T-helper 1 cell treated with Interleukin-12 subunit alpha and Interleukin-12 subunit beta and Interleukin-4 antibody, amounts not matched to agents 30 μg/mL and 1 μg/mL, for 36 hours (primary cell): ENCODE results near the gene CKAP2.
"Not testable (repeated sequence)": the region's sequence is repeated elsewhere in the genome, so short reads cannot be mapped to it uniquely, and the experiment has no call there.

ENCODE experiments used
- H3K27ac Mint-ChIP-seq: one replicate; pipeline ENCODE4 v1.8.0; 2021; ENCODE audit warnings: mild to moderate bottlenecking, mixed read lengths
- H3K27me3 Mint-ChIP-seq: one replicate; pipeline ENCODE4 v1.8.0; 2021; ENCODE audit warnings: low read depth, mixed read lengths
- H3K36me3 Mint-ChIP-seq: one replicate; pipeline ENCODE4 v1.8.0; 2021; ENCODE audit warnings: low read depth, mixed read lengths
- H3K4me1 Mint-ChIP-seq: one replicate; pipeline ENCODE4 v1.8.0; 2021; ENCODE audit warnings: low read depth, mixed read lengths
- H3K4me3 Mint-ChIP-seq: one replicate; pipeline ENCODE4 v1.8.0; 2021; ENCODE audit warnings: mild to moderate bottlenecking, moderate library complexity, mixed read lengths
- H3K9me3 Mint-ChIP-seq: one replicate; pipeline ENCODE4 v1.8.0; 2021; ENCODE audit warnings: mixed read lengths

The CKAP2 gene, protein sequence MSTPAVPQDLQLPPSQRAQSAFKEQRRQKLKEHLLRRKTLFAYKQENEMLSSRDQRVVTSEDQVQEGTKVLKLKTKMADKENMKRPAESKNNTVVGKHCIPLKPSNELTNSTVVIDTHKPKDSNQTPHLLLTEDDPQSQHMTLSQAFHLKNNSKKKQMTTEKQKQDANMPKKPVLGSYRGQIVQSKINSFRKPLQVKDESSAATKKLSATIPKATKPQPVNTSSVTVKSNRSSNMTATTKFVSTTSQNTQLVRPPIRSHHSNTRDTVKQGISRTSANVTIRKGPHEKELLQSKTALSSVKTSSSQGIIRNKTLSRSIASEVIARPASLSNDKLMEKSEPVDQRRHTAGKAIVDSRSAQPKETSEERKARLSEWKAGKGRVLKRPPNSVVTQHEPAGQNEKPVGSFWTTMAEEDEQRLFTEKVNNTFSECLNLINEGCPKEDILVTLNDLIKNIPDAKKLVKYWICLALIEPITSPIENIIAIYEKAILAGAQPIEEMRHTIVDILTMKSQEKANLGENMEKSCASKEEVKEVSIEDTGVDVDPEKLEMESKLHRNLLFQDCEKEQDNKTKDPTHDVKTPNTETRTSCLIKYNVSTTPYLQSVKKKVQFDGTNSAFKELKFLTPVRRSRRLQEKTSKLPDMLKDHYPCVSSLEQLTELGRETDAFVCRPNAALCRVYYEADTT

DNA sequence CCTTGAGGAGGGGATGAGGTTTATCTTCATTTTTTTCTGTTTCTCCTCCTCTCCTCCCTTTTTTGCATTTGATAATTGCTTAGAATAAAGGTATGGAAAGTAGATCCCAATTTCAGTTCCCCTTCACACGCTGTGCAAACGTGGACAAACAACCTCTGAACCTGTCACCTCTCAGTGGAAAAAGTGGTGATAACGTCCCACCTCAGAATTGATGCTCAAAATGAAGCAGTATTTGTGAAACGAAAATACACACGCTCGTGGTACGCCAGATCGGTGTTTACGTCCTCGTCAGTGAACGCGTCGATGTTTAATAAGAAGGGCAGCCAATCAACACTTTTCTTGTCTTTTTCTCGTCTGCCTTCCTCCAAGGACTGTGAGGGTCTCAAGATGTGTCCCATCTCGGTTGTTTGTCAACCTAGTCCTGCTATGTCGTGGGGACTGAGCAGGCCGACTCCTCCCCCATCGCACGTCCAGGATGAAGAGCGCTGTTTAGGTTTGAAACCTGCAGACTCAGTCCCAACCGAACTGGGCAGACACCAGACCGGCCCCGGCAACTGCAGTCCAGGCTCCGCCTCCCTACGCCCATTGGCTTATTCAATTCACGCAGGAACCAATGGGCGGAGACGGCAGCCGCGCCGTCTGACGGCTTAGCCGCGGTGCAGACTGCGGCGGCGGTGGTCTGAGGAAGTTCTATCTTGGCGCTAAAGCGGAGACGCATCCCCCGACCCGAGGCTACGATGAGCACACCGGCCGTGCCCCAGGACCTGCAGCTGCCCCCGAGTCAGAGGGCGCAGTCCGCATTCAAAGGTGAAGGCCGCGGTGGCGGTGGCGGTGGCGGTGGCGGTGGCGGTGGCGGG, at the start of gene CKAP2:
TSS of gene CKAP2 (plus strand) at position 659 of the 857 bp plus-strand sequence. CDS start at position 738, 79 bp downstream.
- peaks cover 39% of the 10 kb centered on the region for H3K4me1 Mint-ChIP-seq
- no peaks in the 10 kb centered on the region for H3K9me3 Mint-ChIP-seq
- peak within 1 kb of the TSS; percentile 88 for H3K27ac Mint-ChIP-seq
- peak within 1 kb of the TSS; percentile 93 for H3K4me3 Mint-ChIP-seq
- H3K36me3 Mint-ChIP-seq = peaks cover 11% of the 10 kb centered on the region
- peaks cover 3% of the 10 kb centered on the region for H3K27me3 Mint-ChIP-seq

DNA sequence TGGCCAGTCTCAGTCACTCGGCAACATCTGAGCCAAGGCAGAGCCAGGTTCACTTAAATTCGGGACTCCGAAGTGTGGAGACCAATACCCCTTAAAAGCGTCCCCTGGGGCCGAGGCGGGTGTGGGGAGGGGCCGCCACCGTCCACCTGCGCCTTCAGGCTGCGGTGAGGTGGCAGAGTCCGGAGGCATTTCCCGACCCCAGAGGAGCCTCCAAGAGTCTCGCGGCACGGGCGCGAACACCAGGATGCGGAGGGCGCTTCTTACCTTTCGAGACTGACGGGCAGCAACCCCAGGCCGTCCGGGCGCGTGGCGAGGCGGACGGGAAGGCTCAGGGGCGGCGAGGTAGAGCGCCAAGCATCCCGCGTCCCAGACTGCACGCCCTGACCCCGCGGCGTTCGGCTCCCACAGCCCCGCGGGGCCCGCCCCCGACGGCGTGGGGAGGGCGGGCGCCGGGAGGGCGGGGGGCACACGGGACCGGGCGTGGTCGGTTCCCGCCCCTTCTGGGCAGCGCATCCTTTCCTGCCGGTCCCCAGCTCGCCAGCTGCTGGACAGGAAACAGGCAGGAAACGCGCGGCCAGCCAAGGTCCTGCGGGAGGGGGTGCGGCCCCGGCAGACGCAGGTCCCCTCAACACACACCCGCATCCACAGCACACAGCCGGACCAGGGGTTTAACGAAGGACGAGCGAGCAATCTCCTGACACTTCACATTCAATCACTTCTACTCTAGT, 49.3 kb upstream of the CKAP2 start, which contains the start of gene THSD1:
TSS of gene THSD1 (minus strand) at position 406 of the 728 bp plus-strand sequence. CDS start 3,572 bp downstream, outside the sequence.
- Mint-ChIP-seq H3K27ac (peak within 1 kb of the TSS; percentile 26), H3K9me3 (no peaks in the 10 kb centered on the region), H3K27me3 (peaks cover 36% of the 10 kb centered on the region), H3K36me3 (peaks cover 4% of the 10 kb centered on the region), H3K4me3 (peak within 1 kb of the TSS; percentile 65), H3K4me1 (peaks cover 11% of the 10 kb centered on the region)

- Mint-ChIP-seq H3K36me3 (peaks cover 4% of the 10 kb centered on the region), H3K9me3 (no peaks in the 10 kb centered on the region), H3K4me1 (peaks cover 11% of the 10 kb centered on the region), H3K27me3 (peaks cover 36% of the 10 kb centered on the region), H3K27ac (no peak overlapping the region), H3K4me3 (peak overlapping the region; percentile 7)
Observed at GRCh38 chr13:52406629-52407028, 48.6 kb upstream of the CKAP2 start.

- H3K36me3 Mint-ChIP-seq, H3K9me3 Mint-ChIP-seq, H3K27ac Mint-ChIP-seq: not testable (repeated sequence)
- peaks cover 35% of the 10 kb centered on the region for H3K27me3 Mint-ChIP-seq
- H3K4me1 Mint-ChIP-seq = peaks cover 11% of the 10 kb centered on the region
- H3K4me3 Mint-ChIP-seq = peak overlapping the region; percentile 10
Observed at GRCh38 chr13:52407436-52407835, 47.8 kb upstream of the CKAP2 start.

- H3K27ac Mint-ChIP-seq, H3K36me3 Mint-ChIP-seq, H3K4me3 Mint-ChIP-seq, H3K9me3 Mint-ChIP-seq: not testable (repeated sequence)
- peaks cover 11% of the 10 kb centered on the region for H3K4me1 Mint-ChIP-seq
- H3K27me3 Mint-ChIP-seq = peaks cover 27% of the 10 kb centered on the region
Observed at GRCh38 chr13:52408071-52408658, 47.1 kb upstream of the CKAP2 start.

DNA sequence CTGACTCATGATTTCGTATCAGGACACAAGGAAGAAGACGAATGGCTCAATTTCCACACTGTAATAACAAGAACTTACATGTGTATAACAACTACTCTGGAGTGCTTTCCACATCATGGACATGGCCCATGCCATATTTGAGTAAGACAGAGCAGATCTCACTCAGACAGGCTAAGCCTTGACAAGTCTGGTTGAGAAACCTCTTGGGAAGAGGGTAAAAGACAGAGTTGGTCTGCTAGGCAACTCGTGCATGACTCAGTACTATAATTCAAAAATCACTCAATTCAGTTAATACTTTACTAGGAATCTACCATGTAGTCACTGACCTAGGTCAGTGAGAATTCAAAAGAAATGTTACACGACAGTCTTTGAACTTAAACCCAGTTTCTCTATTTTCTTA, 43.6 kb upstream of the CKAP2 start:
- peaks cover 3% of the 10 kb centered on the region for H3K27me3 Mint-ChIP-seq
- no peak overlapping the region for H3K4me3 Mint-ChIP-seq
- H3K27ac Mint-ChIP-seq = no peak overlapping the region
- peaks cover 1% of the 10 kb centered on the region for H3K4me1 Mint-ChIP-seq
- H3K9me3 Mint-ChIP-seq = no peaks in the 10 kb centered on the region
- peaks cover 23% of the 10 kb centered on the region for H3K36me3 Mint-ChIP-seq

GRCh38 chr13:52412128-52412527, 43.1 kb upstream of the CKAP2 start:
- H3K27ac Mint-ChIP-seq = no peak overlapping the region
- no peak overlapping the region for H3K4me3 Mint-ChIP-seq
- H3K36me3 Mint-ChIP-seq = peaks cover 27% of the 10 kb centered on the region
- H3K4me1 Mint-ChIP-seq = no peaks in the 10 kb centered on the region
- H3K27me3 Mint-ChIP-seq = no peaks in the 10 kb centered on the region
- no peaks in the 10 kb centered on the region for H3K9me3 Mint-ChIP-seq

GRCh38 chr13:52414051-52414450, 41.2 kb upstream of the CKAP2 start:
- H3K9me3 Mint-ChIP-seq = no peaks in the 10 kb centered on the region
- no peaks in the 10 kb centered on the region for H3K27me3 Mint-ChIP-seq
- no peak overlapping the region for H3K27ac Mint-ChIP-seq
- H3K4me3 Mint-ChIP-seq = no peak overlapping the region
- no peaks in the 10 kb centered on the region for H3K4me1 Mint-ChIP-seq
- H3K36me3 Mint-ChIP-seq = peaks cover 33% of the 10 kb centered on the region

DNA sequence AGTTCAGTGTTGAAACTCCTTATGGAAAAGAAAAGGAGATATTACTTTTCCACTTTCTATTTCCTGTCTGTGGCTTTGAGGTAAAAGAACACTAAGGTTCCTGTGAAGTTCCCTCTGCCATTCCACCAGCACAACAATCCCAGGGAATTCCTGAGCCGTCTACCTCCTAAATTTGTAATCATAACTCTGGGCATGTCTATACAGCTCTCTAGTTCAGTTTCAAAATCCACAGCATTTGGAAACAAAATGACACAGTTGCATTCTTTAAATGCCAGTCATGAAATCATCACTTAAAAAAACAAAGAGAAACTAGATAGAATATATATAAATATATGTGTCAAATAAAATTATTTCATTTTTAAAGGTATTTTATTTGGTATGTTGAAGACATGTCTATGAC, 40.3 kb upstream of the CKAP2 start:
- Mint-ChIP-seq H3K9me3 (no peaks in the 10 kb centered on the region), H3K27me3 (no peaks in the 10 kb centered on the region), H3K27ac (no peak overlapping the region), H3K36me3 (peaks cover 40% of the 10 kb centered on the region), H3K4me3 (no peak overlapping the region), H3K4me1 (no peaks in the 10 kb centered on the region)

- H3K4me1 Mint-ChIP-seq = no peaks in the 10 kb centered on the region
- H3K27me3 Mint-ChIP-seq = no peaks in the 10 kb centered on the region
- H3K9me3 Mint-ChIP-seq = no peaks in the 10 kb centered on the region
- no peak overlapping the region for H3K27ac Mint-ChIP-seq
- peaks cover 47% of the 10 kb centered on the region for H3K36me3 Mint-ChIP-seq
- H3K4me3 Mint-ChIP-seq = no peak overlapping the region
Observed at GRCh38 chr13:52419080-52419479, 36.2 kb upstream of the CKAP2 start.

DNA sequence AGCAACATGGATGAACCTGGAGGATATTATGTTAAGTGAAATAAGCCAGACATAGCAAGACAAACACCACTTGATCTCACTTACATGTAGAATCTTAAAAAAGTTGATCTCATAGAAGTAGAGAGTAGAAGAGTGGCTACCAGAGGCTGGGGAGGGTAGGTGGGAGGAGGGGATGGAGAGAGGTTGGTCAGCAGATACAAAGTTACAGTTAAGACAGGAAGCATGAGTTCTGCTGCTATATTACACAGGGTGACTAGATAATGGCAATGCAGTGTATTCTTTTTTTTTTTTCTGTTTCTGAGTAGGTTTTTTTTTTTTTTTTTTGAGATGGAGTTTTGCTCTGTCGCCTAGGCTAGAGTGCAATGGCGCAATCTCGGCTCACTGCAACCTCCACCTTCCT, 34.1 kb upstream of the CKAP2 start:
- H3K4me3 Mint-ChIP-seq = no peak overlapping the region

DNA sequence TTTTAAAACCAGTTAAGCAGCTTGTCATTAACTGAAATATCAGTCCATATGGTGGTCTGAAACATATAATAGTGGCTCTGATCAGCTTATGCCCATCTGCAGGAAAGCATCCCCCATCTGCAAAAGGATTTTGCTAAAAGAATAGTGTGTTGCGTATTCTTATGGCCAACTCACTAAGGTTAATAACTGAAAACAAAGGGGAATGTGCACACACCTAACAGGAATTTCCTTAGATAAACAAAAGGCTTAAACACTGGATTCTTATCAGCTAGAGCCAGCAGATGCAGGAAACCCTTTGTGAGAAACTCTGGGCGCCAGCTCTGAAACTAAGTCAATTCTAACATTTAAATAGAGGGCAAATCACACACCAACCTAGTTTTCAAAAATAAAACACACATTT, 27.0 kb upstream of the CKAP2 start:
- Mint-ChIP-seq H3K9me3 (no peaks in the 10 kb centered on the region), H3K27me3 (no peaks in the 10 kb centered on the region), H3K4me3 (no peak overlapping the region), H3K36me3 (peaks cover 26% of the 10 kb centered on the region), H3K4me1 (peaks cover 2% of the 10 kb centered on the region), H3K27ac (no peak overlapping the region)

More for the DNA sequence above, 34.1 kb upstream of the CKAP2 start:
- no peaks in the 10 kb centered on the region for H3K4me1 Mint-ChIP-seq
- no peak overlapping the region for H3K27ac Mint-ChIP-seq
- H3K9me3 Mint-ChIP-seq = no peaks in the 10 kb centered on the region
- no peaks in the 10 kb centered on the region for H3K27me3 Mint-ChIP-seq
- H3K36me3 Mint-ChIP-seq = peaks cover 40% of the 10 kb centered on the region

DNA sequence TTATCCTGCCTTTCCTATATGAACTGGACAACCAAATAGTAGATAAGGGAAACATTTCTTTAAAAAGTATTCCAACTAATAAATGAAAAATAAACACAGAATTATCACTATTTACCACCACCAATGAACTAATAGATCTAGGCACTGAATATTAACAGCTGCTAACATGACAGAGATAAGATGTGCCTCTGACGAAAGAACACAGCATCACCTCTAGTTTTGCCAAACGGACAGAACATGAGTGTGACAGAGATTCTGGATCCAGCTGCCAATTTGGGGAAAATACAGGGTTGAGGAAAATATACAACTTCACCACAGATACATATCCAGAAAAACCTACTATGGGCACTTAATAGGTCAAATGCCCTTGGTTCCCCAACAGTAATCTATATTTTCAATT, 22.8 kb upstream of the CKAP2 start:
- Mint-ChIP-seq H3K27ac (no peak overlapping the region), H3K4me3 (no peak overlapping the region), H3K9me3 (no peaks in the 10 kb centered on the region), H3K36me3 (peaks cover 38% of the 10 kb centered on the region), H3K4me1 (peaks cover 8% of the 10 kb centered on the region), H3K27me3 (no peaks in the 10 kb centered on the region)
